Activated CD8-positive, alpha-beta T cell treated with anti-CD3 and anti-CD28 coated beads, Interleukin-2, amount 10 ng/mL, durations not matched to agents 7 days and 5 days (primary cell): ENCODE results near the gene ACAP2. TPM values are rescaled to one million over a fixed set of nuclear protein-coding genes. Genes with fewer than 3 reads are reported as not detected.
"Not testable (repeated sequence)": the region's sequence is repeated elsewhere in the genome, so short reads cannot be mapped to it uniquely, and the experiment has no call there.

Experiments
- ATAC-seq: fragments of 150-1000 bp; cut with Tn5 transposase; one replicate; pipeline ENCODE4 v1.10.0; 2021; ENCODE audit warnings: moderate library complexity
- CTCF ChIA-PET: fragments of 350-600 bp; sonication (Branson Sonifier 250); formaldehyde crosslinking; loops from one replicate; lab custom pipeline; 2021; ENCODE audit warnings: antibody characterized with exemption; lab: Charles Lee
- POLR2A ChIA-PET: fragments of 350-600 bp; sonication (Branson Sonifier 250); formaldehyde crosslinking; loops from one replicate; lab custom pipeline; 2021; ENCODE audit warnings: antibody characterized with exemption; lab: Charles Lee
- DNase-seq: peaks from one replicate; pipeline ENCODE4 v3.0.0-alpha.2; 2020
- H3K27ac Mint-ChIP-seq: one replicate; pipeline ENCODE4 v1.8.0; 2021; ENCODE audit warnings: mild to moderate bottlenecking, mixed read lengths
- H3K27me3 Mint-ChIP-seq: one replicate; pipeline ENCODE4 v1.8.0; 2021; ENCODE audit warnings: low read depth, mixed read lengths
- H3K36me3 Mint-ChIP-seq: one replicate; pipeline ENCODE4 v1.8.0; 2021; ENCODE audit warnings: low read depth, mixed read lengths
- H3K4me1 Mint-ChIP-seq: one replicate; pipeline ENCODE4 v1.8.0; 2021; ENCODE audit warnings: low read depth, mixed read lengths
- H3K4me3 Mint-ChIP-seq: one replicate; pipeline ENCODE4 v1.8.0; 2021; ENCODE audit warnings: mild to moderate bottlenecking, mixed read lengths
- H3K9me3 Mint-ChIP-seq: one replicate; pipeline ENCODE4 v1.8.0; 2022; ENCODE audit warnings: mixed read lengths; ENCODE audit not compliant: insufficient read depth
- total RNA-seq, 2 experiments: library from RNA; stranded (reverse); gene quantifications; one replicate each; pipeline ENCODE4 v1.2.3, GENCODE V29; 2021

The ACAP2 gene
- total RNA-seq, 2 experiments from 2014 or later = 69.7 to 74.2 TPM

GRCh38 chr3:195384952-195385351 is 57.9 kb downstream of the ACAP2 start:
- Mint-ChIP-seq H3K9me3 (no peaks in the 10 kb centered on the region), H3K4me1 (peaks cover 14% of the 10 kb centered on the region), H3K27me3 (no peaks in the 10 kb centered on the region), H3K36me3 (peaks cover 29% of the 10 kb centered on the region), H3K4me3 (no peak overlapping the region), H3K27ac (no peak overlapping the region)
- ATAC-seq (no peak), DNase-seq (no peak)
- CTCF ChIA-PET = no interaction called here
- POLR2A ChIA-PET = no interaction called here

- no peaks in the 10 kb centered on the region for H3K4me1 Mint-ChIP-seq
- ChIA-PET POLR2A (no interaction called here), CTCF (no interaction called here)
- no peak overlapping the region for H3K4me3 Mint-ChIP-seq
- no peaks in the 10 kb centered on the region for H3K9me3 Mint-ChIP-seq
- no peak overlapping the region for H3K27ac Mint-ChIP-seq
- no peak for DNase-seq
- no peaks in the 10 kb centered on the region for H3K27me3 Mint-ChIP-seq
- ATAC-seq = no peak
- H3K36me3 Mint-ChIP-seq = peaks cover 34% of the 10 kb centered on the region
Measured at GRCh38 chr3:195372220-195372619, 70.6 kb downstream of the ACAP2 start.

- no peaks in the 10 kb centered on the region for H3K4me1 Mint-ChIP-seq
- no peak overlapping the region for H3K4me3 Mint-ChIP-seq
- CTCF ChIA-PET = no interaction called here
- no peaks in the 10 kb centered on the region for H3K9me3 Mint-ChIP-seq
- H3K27ac Mint-ChIP-seq = no peak overlapping the region
- POLR2A ChIA-PET = no interaction called here
- ATAC-seq = no peak
- no peaks in the 10 kb centered on the region for H3K27me3 Mint-ChIP-seq
- peaks cover 51% of the 10 kb centered on the region for H3K36me3 Mint-ChIP-seq
- DNase-seq = no peak
Measured at GRCh38 chr3:195366200-195366925, 76.5 kb downstream of the ACAP2 start.

- ATAC-seq (no peak), DNase-seq (no peak)
- Mint-ChIP-seq H3K27me3 (no peaks in the 10 kb centered on the region), H3K9me3 (no peaks in the 10 kb centered on the region), H3K4me1 (no peaks in the 10 kb centered on the region), H3K4me3 (no peak overlapping the region), H3K27ac (no peak overlapping the region), H3K36me3 (peaks cover 45% of the 10 kb centered on the region)
- CTCF ChIA-PET = no interaction called here
- POLR2A ChIA-PET = no interaction called here
Measured at GRCh38 chr3:195365371-195365770, 77.4 kb downstream of the ACAP2 start.

- H3K27me3 Mint-ChIP-seq, ATAC-seq, POLR2A ChIA-PET, DNase-seq, H3K4me3 Mint-ChIP-seq, H3K9me3 Mint-ChIP-seq, H3K4me1 Mint-ChIP-seq, H3K27ac Mint-ChIP-seq: not testable (repeated sequence)
- CTCF ChIA-PET = interaction anchor here (1.9 kb wide), 1 partner anchor 87 kb away, joined by 4 read pairs; the partner anchor contains the start of gene XXYLT1
- H3K36me3 Mint-ChIP-seq = peaks cover 52% of the 10 kb centered on the region
Measured at GRCh38 chr3:195357797-195358196, 85.0 kb downstream of the ACAP2 start.

- ChIA-PET CTCF (interaction anchor here (1.2 kb wide), 1 partner anchor 85 kb away, joined by 3 read pairs; the partner anchor contains the start of gene XXYLT1), POLR2A (no interaction called here)
- no peak overlapping the region for H3K27ac Mint-ChIP-seq
- H3K27me3 Mint-ChIP-seq = no peaks in the 10 kb centered on the region
- ATAC-seq = no peak
- H3K36me3 Mint-ChIP-seq = peaks cover 42% of the 10 kb centered on the region
- no peak for DNase-seq
- peaks cover 3% of the 10 kb centered on the region for H3K4me1 Mint-ChIP-seq
- H3K4me3 Mint-ChIP-seq = no peak overlapping the region
- peaks cover 10% of the 10 kb centered on the region for H3K9me3 Mint-ChIP-seq
Measured at GRCh38 chr3:195356151-195357086, 86.4 kb downstream of the ACAP2 start.

GRCh38 chr3:195354009-195354408 is 88.8 kb downstream of the ACAP2 start:
- POLR2A ChIA-PET, H3K4me3 Mint-ChIP-seq: not testable (repeated sequence)
- peaks cover 35% of the 10 kb centered on the region for H3K36me3 Mint-ChIP-seq

GRCh38 chr3:195352895-195353488 is 89.8 kb downstream of the ACAP2 start:
- no peak overlapping the region for H3K4me3 Mint-ChIP-seq
- H3K36me3 Mint-ChIP-seq = peaks cover 40% of the 10 kb centered on the region
- no peak overlapping the region for H3K27ac Mint-ChIP-seq
- peaks cover 5% of the 10 kb centered on the region for H3K9me3 Mint-ChIP-seq
- CTCF ChIA-PET = interaction anchor here (0.6 kb wide), 1 partner anchor 42 kb away, joined by 3 read pairs; no protein-coding TSS in a partner anchor
- H3K27me3 Mint-ChIP-seq = no peaks in the 10 kb centered on the region
- POLR2A ChIA-PET = no interaction called here
- DNase-seq (no peak), ATAC-seq (no peak)
- H3K4me1 Mint-ChIP-seq = no peaks in the 10 kb centered on the region

More at GRCh38 chr3:195354009-195354408, 88.8 kb downstream of the ACAP2 start:
- H3K4me1 Mint-ChIP-seq, H3K27ac Mint-ChIP-seq, H3K27me3 Mint-ChIP-seq, ATAC-seq, H3K9me3 Mint-ChIP-seq, CTCF ChIA-PET, DNase-seq: not testable (repeated sequence)

GRCh38 chr3:195348426-195349115 is 94.2 kb downstream of the ACAP2 start:
- ATAC-seq = no peak
- no peak overlapping the region for H3K27ac Mint-ChIP-seq
- no peak overlapping the region for H3K4me3 Mint-ChIP-seq
- no peak for DNase-seq
- no peaks in the 10 kb centered on the region for H3K4me1 Mint-ChIP-seq
- POLR2A ChIA-PET = no interaction called here
- peaks cover 16% of the 10 kb centered on the region for H3K36me3 Mint-ChIP-seq
- no peaks in the 10 kb centered on the region for H3K27me3 Mint-ChIP-seq
- H3K9me3 Mint-ChIP-seq = no peaks in the 10 kb centered on the region
- CTCF ChIA-PET = no interaction called here

- Mint-ChIP-seq H3K36me3 (peaks cover 25% of the 10 kb centered on the region), H3K4me3 (no peak overlapping the region), H3K9me3 (no peaks in the 10 kb centered on the region), H3K4me1 (no peaks in the 10 kb centered on the region), H3K27ac (no peak overlapping the region), H3K27me3 (no peaks in the 10 kb centered on the region)
- ChIA-PET POLR2A (no interaction called here), CTCF (no interaction called here)
- ATAC-seq = no peak
- DNase-seq = no peak
Measured at GRCh38 chr3:195337747-195338146, 105.1 kb downstream of the ACAP2 start.

- Mint-ChIP-seq H3K27ac (no peak overlapping the region), H3K4me1 (no peaks in the 10 kb centered on the region), H3K9me3 (no peaks in the 10 kb centered on the region), H3K27me3 (no peaks in the 10 kb centered on the region), H3K36me3 (peaks cover 33% of the 10 kb centered on the region), H3K4me3 (no peak overlapping the region)
- ChIA-PET CTCF (no interaction called here), POLR2A (no interaction called here)
- ATAC-seq (no peak), DNase-seq (no peak)
Measured at GRCh38 chr3:195334967-195335366, 107.9 kb downstream of the ACAP2 start.
